Endothelial cell of umbilical vein (primary cell): ENCODE results near the gene SLC9A3.

ENCODE experiments used
- CTCF ChIP-seq, 2 donors: IDR thresholded peaks; 1 replicate in 1 of 2; 2 replicates in 1 of 2; pipeline ENCODE4 v1.5.1; 2011; ENCODE audit warnings: low read length in 2 of 2, mild to moderate bottlenecking in 2 of 2, moderate library complexity in 2 of 2, control low read depth in 1 of 2, inconsistent platforms in 1 of 2, low read depth in 1 of 2; ENCODE audit not compliant: insufficient read depth in 1 of 2; ENCODE audit errors: extremely low read depth in 1 of 2
- EZH2 ChIP-seq: IDR thresholded peaks from 2 replicates; pipeline ENCODE4 v1.6.1; 2012; ENCODE audit warnings: borderline replicate concordance, low read depth, mild to moderate bottlenecking, moderate library complexity, low read length, inconsistent platforms; ENCODE audit not compliant: severe bottlenecking
- GATA2 ChIP-seq: IDR thresholded peaks from 2 replicates; pipeline ENCODE4 v1.7.0; 2011; ENCODE audit warnings: low read depth, mild to moderate bottlenecking, moderate library complexity, mixed read lengths, low read length; ENCODE audit not compliant: insufficient read length, insufficient read depth
- POLR2A ChIP-seq: IDR thresholded peaks from 2 replicates; pipeline ENCODE4 v1.6.1; 2012; ENCODE audit warnings: low read depth, mild to moderate bottlenecking, control low read depth, low read length
- POLR2AphosphoS5 ChIP-seq: IDR thresholded peaks from 2 replicates; pipeline ENCODE4 v1.6.1; 2012; ENCODE audit warnings: low read depth, mild to moderate bottlenecking, control low read depth, low read length, moderate library complexity; ENCODE audit not compliant: insufficient read depth

- TF ChIP-seq CTCF (IDR thresholded peaks at IDR 0.05; ENCODE audit: extremely low read depth in 1 of 2, insufficient read depth in 1 of 2, low read depth in 1 of 2, low read length in 2 of 2) (no peak), POLR2A (no peak), POLR2AphosphoS5 (no peak), GATA2 (no peak), EZH2 (no peak)
Observed at GRCh38 chr5:427415-428087, 96.7 kb downstream of the SLC9A3 start.
